HAP-1 (cell line): ENCODE data around the gene KRTAP10-3.
"Not testable (repeated sequence)": the region's sequence is repeated elsewhere in the genome, so short reads cannot be mapped to it uniquely, and the experiment has no call there.

Experiments
- DNase-seq, 2 experiments: peaks; one replicate each; pipeline ENCODE4 v3.0.0-alpha.2; 2016 to 2020; ENCODE audit warnings: low spot score in 2 of 2
- H3K27me3 ChIP-seq: fragments of 250-450 bp; sonication (Bioruptor Pico); 2 replicates; pipeline ENCODE4 v1.5.1; 2020; ENCODE audit warnings: low read depth, mild to moderate bottlenecking, moderate library complexity
- H3K36me3 ChIP-seq: fragments of 250-450 bp; sonication (Bioruptor Pico); replicated peaks from 2 replicates; pipeline ENCODE4 v1.5.1; 2020; ENCODE audit warnings: mild to moderate bottlenecking
- H3K4me1 ChIP-seq: fragments of 250-450 bp; sonication (Bioruptor Pico); 2 replicates; pipeline ENCODE4 v1.5.1; 2020; ENCODE audit warnings: mild to moderate bottlenecking
- H3K4me3 ChIP-seq: fragments of 250-450 bp; sonication (Bioruptor Pico); 2 replicates; pipeline ENCODE4 v1.5.1; 2020; ENCODE audit warnings: mild to moderate bottlenecking, moderate library complexity
- H3K9me3 ChIP-seq: fragments of 250-450 bp; sonication (Bioruptor Pico); 2 replicates; pipeline ENCODE4 v1.5.1; 2020; ENCODE audit warnings: mild to moderate bottlenecking, moderate library complexity
- in situ Hi-C: fragments of 300-500 bp; cut with MboI; formaldehyde crosslinking; loops from 3 replicates; pipeline ENCODE4 v1.14.3; 2020; ENCODE audit warnings: low sequenced_read_pairs, inconsistent platforms, mixed read lengths

KRTAP10-3 gene

GRCh38 chr21:44581158-44581557 lies 22.6 kb upstream of the KRTAP10-3 start:
- Histone ChIP-seq H3K27me3 (no peaks in the 10 kb centered on the region), H3K36me3 (no peaks in the 10 kb centered on the region), H3K4me1 (no peaks in the 10 kb centered on the region), H3K4me3 (no peak overlapping the region), H3K9me3 (peaks cover 4% of the 10 kb centered on the region; the same call in 1 of the 2 replicates)
- in situ Hi-C loops, result no loop called here
- no peak for DNase-seq

GRCh38 chr21:44580231-44580821 lies 21.7 kb upstream of the KRTAP10-3 start, which contains the start of gene KRTAP10-5:
KRTAP10-5 (minus strand) TSS chr21:44580604; CDS start chr21:44580578, 26 bp downstream.
- DNase-seq, in situ Hi-C loops: not testable (repeated sequence)

DNA sequence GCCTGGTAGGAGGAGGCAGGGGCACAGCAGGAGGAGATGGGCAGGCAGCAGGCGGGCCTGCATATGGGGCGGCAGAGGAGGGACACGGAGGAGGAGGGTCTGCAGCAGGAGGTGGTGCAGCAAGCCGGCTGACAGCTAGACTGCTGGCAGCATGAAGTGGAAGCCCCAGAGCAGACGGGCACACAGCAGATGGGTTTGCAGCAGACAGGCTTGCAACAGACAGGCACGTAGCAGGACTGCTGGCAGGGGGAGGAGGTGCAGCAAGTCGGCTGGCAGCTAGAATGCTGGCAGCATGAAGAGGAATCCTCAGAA lies 21.2 kb upstream of the KRTAP10-3 start:
- no peak for DNase-seq
- H3K4me1 ChIP-seq, result no peaks in the 10 kb centered on the region
- no peaks in the 10 kb centered on the region for H3K27me3 ChIP-seq
- no peak overlapping the region for H3K4me3 ChIP-seq
- H3K9me3 ChIP-seq, result peaks cover 4% of the 10 kb centered on the region; the same call in 1 of the 2 replicates
- H3K36me3 ChIP-seq, result no peaks in the 10 kb centered on the region
- in situ Hi-C loops, result no loop called here

More at GRCh38 chr21:44580231-44580821, 21.7 kb upstream of the KRTAP10-3 start, which contains the start of gene KRTAP10-5:
- H3K4me1 ChIP-seq, H3K27me3 ChIP-seq, H3K36me3 ChIP-seq, H3K9me3 ChIP-seq, H3K4me3 ChIP-seq: not testable (repeated sequence)

- Histone ChIP-seq H3K4me3 (no peak overlapping the region), H3K9me3 (peaks cover 4% of the 10 kb centered on the region; the same call in 1 of the 2 replicates), H3K36me3 (no peaks in the 10 kb centered on the region), H3K27me3 (no peaks in the 10 kb centered on the region), H3K4me1 (no peaks in the 10 kb centered on the region)
- DNase-seq, result no peak
- in situ Hi-C loops, result no loop called here
Measured at GRCh38 chr21:44579056-44579832, 20.6 kb upstream of the KRTAP10-3 start.

GRCh38 chr21:44578371-44579055 lies 19.9 kb upstream of the KRTAP10-3 start:
- H3K4me3 ChIP-seq, result no peak overlapping the region
- no peak for DNase-seq
- H3K9me3 ChIP-seq, result peaks cover 4% of the 10 kb centered on the region; the same call in 1 of the 2 replicates
- no peaks in the 10 kb centered on the region for H3K4me1 ChIP-seq
- H3K27me3 ChIP-seq, result no peaks in the 10 kb centered on the region
- H3K36me3 ChIP-seq, result no peaks in the 10 kb centered on the region
- in situ Hi-C loops, result no loop called here

- H3K4me1 ChIP-seq, result no peaks in the 10 kb centered on the region
- DNase-seq, result no peak
- in situ Hi-C loops, result no loop called here
- H3K27me3 ChIP-seq, result no peaks in the 10 kb centered on the region
- no peaks in the 10 kb centered on the region for H3K36me3 ChIP-seq
- no peak overlapping the region for H3K4me3 ChIP-seq
- H3K9me3 ChIP-seq, result no peaks in the 10 kb centered on the region
Measured at GRCh38 chr21:44576025-44576420, 17.4 kb upstream of the KRTAP10-3 start.

GRCh38 chr21:44575307-44576024 lies 16.9 kb upstream of the KRTAP10-3 start:
- Histone ChIP-seq H3K27me3 (no peaks in the 10 kb centered on the region), H3K36me3 (no peaks in the 10 kb centered on the region)
- in situ Hi-C loops, result no loop called here

DNA sequence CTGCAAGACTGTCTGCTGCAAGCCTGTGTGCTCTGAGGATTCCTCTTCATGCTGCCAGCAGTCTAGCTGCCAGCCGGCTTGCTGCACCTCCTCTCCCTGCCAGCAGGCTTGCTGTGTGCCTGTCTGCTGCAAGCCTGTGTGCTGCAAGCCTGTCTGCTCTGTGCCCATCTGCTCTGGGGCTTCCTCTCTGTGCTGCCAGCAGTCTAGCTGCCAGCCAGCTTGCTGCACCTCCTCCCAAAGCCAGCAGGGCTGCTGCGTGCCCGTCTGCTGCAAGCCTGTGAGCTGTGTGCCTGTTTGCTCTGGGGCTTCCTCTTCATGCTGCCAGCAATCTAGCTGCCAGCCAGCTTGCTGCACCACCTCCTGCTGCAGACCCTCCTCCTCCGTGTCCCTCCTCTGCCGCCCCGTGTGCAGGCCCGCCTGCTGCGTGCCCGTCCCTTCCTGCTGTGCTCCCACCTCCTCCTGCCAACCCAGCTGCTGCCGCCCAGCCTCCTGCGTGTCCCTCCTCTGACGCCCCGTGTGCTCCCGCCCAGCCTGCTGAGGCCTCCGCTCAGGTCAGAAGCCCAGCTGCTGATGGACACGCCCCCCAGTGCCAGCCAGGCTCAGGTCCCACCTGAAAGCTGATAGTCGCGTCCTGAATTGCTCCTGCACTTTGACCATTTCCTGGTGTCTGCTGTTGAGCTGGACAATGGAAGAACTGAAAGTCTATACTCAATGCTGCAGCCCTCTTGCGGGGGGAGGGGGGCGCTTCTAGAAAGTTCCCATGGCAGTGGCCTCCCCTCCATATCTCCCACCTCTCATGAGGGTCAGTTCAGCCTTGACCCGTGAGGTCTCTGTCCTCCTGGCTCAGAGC lies 16.1 kb upstream of the KRTAP10-3 start:
- H3K4me1 ChIP-seq, result no peaks in the 10 kb centered on the region
- in situ Hi-C loops, result no loop called here
- no peaks in the 10 kb centered on the region for H3K36me3 ChIP-seq
- H3K4me3 ChIP-seq, result no peak overlapping the region
- H3K9me3 ChIP-seq, result no peaks in the 10 kb centered on the region
- no peaks in the 10 kb centered on the region for H3K27me3 ChIP-seq
- no peak for DNase-seq

More at GRCh38 chr21:44575307-44576024, 16.9 kb upstream of the KRTAP10-3 start:
- Histone ChIP-seq H3K4me1 (no peaks in the 10 kb centered on the region), H3K9me3 (no peaks in the 10 kb centered on the region), H3K4me3 (no peak overlapping the region)
- DNase-seq, result no peak

- H3K4me3 ChIP-seq, H3K27me3 ChIP-seq, H3K36me3 ChIP-seq, DNase-seq, H3K9me3 ChIP-seq, H3K4me1 ChIP-seq, in situ Hi-C loops: not testable (repeated sequence)
Measured at GRCh38 chr21:44573630-44574456, 15.2 kb upstream of the KRTAP10-3 start, which contains the start of gene KRTAP10-4. KRTAP10-4 (plus strand) TSS chr21:44573729; CDS start chr21:44573759, 30 bp downstream.

DNA sequence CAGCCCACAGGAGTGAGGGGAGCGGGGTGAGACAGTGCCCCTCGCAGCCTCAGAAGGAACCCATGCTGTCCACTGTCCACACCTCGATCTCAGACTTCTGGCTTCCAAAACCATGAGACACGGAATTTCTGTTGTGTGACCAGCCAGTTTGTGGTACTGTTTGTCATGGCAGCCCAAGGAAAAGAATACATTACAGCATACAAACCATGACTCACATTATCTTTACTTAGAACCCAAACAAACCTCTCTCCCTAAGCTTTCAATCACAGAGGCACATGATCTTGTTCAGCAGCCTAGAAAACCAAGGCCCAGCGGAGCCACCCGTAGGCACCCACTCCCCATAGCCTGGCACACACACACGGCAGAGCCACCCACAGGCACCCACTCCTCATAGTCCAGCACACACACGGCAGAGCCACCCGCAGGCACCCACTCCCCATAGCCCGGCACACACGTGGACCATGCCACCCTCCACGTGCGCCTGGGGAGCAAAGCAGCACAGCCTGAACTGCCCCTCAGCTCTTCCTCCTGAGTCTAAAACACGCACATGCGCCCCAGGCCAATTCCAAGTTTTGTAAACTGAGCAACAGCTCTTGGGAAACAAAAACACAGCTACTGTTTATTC lies 14.5 kb upstream of the KRTAP10-3 start:
- DNase-seq, result no peak
- in situ Hi-C loops, result no loop called here
- Histone ChIP-seq H3K36me3 (no peaks in the 10 kb centered on the region), H3K9me3 (no peaks in the 10 kb centered on the region), H3K4me3 (no peak overlapping the region), H3K4me1 (no peaks in the 10 kb centered on the region), H3K27me3 (no peaks in the 10 kb centered on the region)

GRCh38 chr21:44571844-44572782 lies 13.5 kb upstream of the KRTAP10-3 start:
- H3K4me1 ChIP-seq, result no peaks in the 10 kb centered on the region
- H3K27me3 ChIP-seq, result no peaks in the 10 kb centered on the region
- DNase-seq, result no peak
- H3K4me3 ChIP-seq, result no peak overlapping the region
- in situ Hi-C loops, result no loop called here
- no peaks in the 10 kb centered on the region for H3K9me3 ChIP-seq
- no peaks in the 10 kb centered on the region for H3K36me3 ChIP-seq
